Hematopoietic multipotent progenitor cell treated with erythropoietin and hydrocortisone succinate and interleukin-3 and kit ligand, for 8 days (in vitro differentiated cells): ENCODE measurements around the gene RBMS1.
"Not testable (repeated sequence)": the region's sequence is repeated elsewhere in the genome, so short reads cannot be mapped to it uniquely, and the experiment has no call there.

Experiments used
- DNase-seq: peaks from one replicate; pipeline ENCODE4 v3.0.0-alpha.2; 2015

RBMS1 gene

GRCh38 chr2:160469164-160469563 is 24.4 kb downstream of the RBMS1 start:
- no peak for DNase-seq

GRCh38 chr2:160467086-160467485 is 26.5 kb downstream of the RBMS1 start:
- no peak for DNase-seq

DNA sequence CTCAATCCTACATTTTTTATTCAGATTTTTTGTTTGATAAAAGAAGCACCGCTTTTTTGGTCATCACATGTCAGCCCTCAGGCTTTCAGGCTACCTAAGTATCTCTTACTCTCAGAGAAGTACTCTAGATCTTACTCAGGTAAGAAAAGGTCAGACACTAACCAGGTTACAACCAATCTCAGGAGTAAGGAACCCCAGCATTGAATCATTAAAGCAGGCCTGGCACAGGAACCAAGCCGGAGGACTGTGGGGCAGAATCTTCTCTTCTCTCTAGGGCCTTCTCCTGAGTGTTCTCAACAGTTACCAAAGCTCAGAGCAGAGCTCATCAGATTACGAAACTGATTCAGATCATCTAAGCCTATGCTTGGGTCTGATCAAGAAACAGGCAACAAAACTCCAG is 28.2 kb downstream of the RBMS1 start:
- DNase-seq: no peak

GRCh38 chr2:160465002-160465401 is 28.6 kb downstream of the RBMS1 start:
- DNase-seq: no peak

GRCh38 chr2:160464017-160464416 is 29.6 kb downstream of the RBMS1 start:
- DNase-seq: no peak

DNA sequence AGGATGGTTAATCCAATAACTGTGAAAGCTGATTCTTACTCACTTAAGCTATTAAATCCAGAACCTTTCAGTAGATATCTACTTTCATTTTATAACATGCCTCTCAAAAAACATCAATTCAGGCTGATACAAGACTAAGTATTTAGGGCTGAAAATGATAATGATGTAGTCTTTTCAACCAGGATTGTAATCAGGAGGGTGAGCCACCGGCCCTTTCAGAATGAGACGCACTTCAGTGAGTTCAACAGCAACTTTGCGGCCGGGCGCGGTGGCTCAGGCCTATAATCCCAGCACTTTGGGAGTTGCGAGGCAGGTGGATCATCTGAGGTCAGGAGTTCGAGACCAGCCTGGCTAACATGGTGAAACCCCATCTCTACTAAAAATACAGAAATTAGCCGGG is 30.4 kb downstream of the RBMS1 start:
- no peak for DNase-seq

DNA sequence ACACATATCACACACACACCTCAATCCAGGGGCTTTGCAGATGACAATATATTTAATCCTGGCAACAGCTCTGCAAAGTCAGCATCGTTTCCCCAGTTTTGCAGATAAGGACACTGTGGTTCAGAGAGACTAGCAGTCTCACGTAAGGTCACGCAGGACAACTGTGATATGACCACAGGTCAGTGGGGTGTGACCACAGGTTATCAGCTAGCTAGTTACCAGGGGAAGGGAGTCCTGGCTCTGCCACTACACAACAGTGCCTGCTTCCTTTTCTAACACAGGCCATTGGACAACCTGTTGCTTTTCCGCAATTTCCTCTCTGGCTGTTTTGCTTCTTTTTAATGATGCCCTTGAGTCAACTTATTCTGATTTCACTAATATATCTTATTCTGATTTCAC is 33.3 kb downstream of the RBMS1 start:
- DNase-seq: peak; percentile 17

- no peak for DNase-seq
Observed at GRCh38 chr2:160459538-160460332, 33.9 kb downstream of the RBMS1 start.

DNA sequence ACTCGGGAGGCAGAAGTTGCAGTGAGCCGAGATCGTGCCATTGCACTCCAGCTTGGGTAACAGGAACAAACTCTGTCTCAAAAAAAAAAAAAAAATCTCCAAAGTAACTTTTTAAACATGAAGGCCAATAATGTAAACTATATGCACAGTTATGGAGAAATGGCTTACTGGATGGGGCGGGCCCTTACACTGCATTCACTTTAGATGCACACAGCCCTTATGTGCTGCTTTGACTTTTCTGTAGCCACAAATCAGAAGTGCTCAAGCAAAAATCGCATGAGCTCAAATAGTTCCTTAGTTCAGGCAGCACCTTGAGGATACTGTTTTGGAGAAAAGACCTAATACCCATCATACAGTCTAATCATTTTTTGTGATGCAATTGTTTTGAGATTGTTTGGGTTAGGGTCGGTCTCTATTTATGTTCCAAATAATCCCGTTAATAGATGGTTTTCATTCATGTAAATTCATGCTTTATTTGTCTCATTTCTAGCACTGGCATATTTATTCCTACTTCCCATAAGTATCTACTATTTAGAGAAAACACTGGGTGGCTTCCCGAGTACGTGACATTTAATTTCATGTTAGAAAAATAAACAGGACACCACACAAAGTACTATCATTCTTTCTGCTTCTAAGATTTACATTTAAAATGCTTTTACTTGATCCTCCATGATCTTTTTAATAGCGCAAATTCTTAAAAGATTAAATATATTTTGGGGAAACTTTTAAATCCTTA is 34.7 kb downstream of the RBMS1 start:
- DNase-seq: no peak

DNA sequence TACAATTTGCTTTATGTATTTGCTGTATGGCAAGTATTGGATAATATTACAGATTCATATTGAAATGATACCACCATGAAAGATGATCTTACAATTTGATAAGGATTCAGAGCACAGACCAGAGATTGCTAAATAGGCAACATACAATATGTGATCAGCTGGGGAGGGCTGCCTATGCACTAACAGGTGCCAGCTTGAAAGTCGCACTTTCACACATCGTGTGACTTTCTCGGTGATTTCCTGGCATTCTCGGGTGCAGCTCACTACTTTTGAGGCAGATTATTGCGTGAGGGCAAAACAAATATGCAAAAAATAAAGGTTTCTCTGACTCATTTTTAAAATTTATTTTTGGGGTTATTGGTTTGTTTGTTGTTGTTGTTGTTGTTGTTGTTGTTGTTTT is 36.0 kb downstream of the RBMS1 start:
- no peak for DNase-seq

GRCh38 chr2:160454070-160454797 is 39.4 kb downstream of the RBMS1 start:
- no peak for DNase-seq

DNA sequence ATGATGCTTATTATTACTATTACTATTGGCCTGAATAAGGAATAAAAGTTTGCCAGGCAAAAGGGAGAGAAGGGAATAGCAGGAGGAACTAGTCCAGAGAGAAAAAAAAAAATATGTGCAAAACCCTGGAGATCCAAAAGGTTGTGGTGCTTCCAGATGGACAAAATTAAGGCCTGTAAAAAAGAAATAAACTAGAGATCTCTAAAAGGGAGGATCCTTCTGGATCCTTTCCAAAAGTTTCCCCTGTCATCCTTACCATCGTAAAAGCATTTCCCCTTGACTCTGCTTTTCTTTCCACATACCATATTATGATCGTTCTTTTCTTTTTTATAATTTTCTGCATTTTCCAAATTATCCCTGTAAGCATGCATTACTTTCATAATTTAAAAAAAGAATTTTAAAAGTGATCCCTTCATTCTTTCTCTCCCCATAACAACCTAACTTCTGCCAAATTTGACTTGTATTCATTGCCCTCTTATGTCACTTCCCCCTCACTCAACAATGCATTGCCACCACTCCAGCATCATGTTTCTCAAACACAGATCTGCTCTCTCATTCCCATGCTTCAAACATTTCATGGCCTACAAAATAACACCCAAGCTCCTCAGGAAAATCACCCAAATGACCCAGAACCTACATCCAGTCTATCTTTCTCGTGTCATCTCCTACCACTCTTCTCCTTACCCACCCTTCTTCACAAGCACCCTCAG is 40.3 kb downstream of the RBMS1 start:
- no peak for DNase-seq

DNA sequence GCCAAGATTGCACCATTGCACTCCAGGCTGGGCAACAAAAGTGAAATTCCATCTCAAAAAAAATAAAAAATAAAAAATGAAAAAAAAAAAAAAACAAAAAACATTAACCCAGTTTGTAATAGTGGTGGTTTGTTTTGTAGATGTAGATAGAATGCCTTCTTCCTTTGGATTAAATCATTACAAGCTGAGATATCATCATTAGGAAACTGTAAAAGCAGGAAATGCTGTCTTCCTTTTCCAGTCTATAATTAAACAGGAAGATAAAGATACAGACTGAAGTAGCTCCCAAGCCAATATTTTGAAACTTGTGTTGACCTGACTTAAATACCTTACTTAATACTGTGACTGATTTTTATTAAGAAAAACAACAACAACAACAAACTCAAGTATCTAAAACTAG is 43.1 kb downstream of the RBMS1 start:
- DNase-seq: no peak

- DNase-seq: not testable (repeated sequence)
Observed at GRCh38 chr2:160448821-160449220, 44.8 kb downstream of the RBMS1 start.

GRCh38 chr2:160445673-160446072 is 47.9 kb downstream of the RBMS1 start:
- DNase-seq: no peak

GRCh38 chr2:160442603-160443002 is 51.0 kb downstream of the RBMS1 start:
- DNase-seq: no peak

GRCh38 chr2:160440888-160441287 is 52.7 kb downstream of the RBMS1 start:
- no peak for DNase-seq

DNA sequence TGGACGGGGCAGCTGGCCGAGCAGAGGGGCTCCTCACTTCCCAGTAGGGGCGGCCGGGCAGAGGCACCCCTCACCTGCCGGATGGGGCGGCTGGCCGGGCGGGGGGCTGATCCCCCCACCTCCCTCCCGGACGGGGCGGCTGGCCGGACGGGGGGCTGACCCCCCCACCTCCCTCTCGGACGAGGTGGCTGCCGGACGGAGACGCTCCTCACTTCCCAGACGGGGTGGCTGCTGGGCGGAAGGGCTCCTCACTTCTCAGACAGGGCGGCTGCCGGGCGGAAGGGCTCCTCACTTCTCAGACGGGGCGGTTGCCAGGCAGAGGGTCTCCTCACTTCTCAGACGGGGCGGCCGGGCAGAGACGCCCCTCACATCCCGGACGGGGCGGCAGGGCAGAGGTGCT is 54.6 kb downstream of the RBMS1 start:
- not testable (repeated sequence) for DNase-seq

DNA sequence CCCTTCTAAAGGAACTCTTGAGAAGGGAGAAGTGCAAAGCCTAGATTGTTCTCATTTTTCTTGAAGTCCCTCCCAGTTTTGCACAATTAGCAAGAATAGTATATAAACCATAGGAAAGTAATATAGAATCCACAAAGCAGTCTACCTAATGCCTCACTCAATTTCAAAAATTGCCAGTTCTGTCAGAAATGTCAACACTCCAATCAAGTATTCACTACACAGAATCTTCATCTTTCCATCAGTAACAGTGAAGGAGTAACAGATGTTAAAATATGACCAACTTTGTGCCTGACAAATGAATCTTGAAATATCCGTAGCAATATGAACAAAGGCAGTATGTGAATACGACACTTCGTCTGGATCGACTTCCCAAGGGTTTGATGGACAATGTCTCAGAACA is 56.3 kb downstream of the RBMS1 start:
- DNase-seq: no peak

DNA sequence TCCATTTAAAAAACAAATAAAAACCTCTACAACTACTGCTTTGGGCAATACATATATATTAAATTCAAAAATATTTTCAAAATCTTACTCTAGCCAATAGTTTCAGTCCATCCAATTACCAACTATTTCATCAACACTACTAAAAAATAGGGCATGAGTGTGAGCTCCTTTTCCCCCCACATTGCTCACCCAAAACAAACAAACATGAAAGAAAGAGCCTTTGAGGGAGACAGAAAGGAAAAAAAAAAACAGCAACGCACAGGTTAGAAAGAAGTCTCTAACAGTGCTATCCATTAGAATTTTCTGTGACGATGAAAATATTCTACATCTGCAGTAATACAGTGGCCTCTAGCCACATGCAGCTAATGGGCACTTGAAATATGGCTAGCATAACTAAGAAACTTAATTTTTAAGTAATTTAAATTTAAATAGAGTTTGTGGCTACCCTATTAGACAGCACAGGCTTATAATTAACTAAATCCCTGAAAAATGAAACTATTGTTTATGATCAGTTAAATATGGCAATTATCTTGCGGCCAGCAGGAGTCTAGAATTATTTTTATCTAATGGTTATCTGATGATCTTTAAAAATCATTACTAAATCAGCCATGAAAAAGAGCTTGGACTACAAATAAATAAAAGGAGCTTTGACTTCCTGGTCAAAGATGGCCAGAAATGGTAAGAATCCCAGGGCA is 59.2 kb downstream of the RBMS1 start:
- DNase-seq: no peak

DNA sequence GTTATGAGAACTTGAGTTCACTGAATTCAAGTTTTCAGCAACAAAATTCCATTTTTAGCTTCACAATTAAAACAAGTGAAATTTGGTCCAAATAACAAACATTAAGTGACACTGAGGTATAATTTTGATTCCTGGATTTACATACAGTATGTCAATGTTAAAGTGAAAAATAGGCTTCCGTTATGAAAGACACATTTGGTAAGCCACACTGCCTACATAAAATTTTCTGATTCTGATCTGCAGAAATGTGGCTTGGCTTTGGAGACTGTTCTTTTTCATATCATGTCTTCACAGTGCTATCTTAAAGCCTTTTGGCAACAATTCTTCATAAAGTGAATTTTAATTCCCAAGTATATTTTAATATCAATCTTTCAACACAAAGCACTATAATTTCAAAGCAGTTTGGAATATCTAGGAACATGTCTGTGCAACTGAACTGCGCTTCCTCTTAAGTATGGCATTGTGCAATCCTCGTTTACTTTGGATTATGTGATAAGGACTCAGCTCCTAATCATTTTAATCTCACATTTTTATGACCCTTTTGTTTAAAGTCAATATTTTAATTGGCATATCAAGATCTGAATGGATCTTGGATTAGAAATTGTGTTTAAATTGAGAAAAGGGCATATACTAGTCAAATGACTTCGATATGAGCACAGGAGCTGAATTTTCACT is 60.0 kb downstream of the RBMS1 start:
- DNase-seq: no peak

DNA sequence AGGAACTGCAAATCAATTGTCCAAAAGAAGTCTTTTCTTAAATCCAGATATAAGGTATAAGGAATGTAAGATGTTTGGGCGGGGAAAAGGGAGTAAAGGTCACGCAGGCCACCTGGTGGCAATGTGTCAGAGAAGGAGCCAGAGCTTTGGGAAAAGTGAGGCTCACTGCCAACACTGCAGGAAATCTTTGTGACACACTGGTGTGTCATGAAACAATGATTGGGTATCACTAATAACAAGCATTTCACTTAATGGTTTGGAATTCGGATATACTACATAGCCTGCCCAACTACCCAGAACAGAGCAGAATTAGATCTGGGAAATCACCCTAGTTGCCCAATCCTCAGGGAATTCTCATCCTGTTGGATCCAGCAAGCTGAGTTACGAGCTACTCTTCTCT is 61.0 kb downstream of the RBMS1 start:
- no peak for DNase-seq
